Transverse colon (tissue), 3 donors: ENCODE results near the gene POR.

Experiments
- CTCF ChIP-seq, 5 experiments: fragments of 200-600 bp in 3 of 5; fragments of 450-650 bp in 2 of 5; sonication (generic) in 3 of 5; IDR thresholded peaks; 1 replicate in 2 of 5; 2 replicates in 3 of 5; pipeline ENCODE4 v1.5.1; 2016 to 2017; ENCODE audit warnings: antibody characterized with exemption in 5 of 5, inconsistent platforms in 3 of 5, mild to moderate bottlenecking in 2 of 5, moderate library complexity in 1 of 5
- POLR2A ChIP-seq: fragments of 450-650 bp; IDR thresholded peaks from one replicate; pipeline ENCODE4 v1.6.1; 2016; ENCODE audit warnings: antibody characterized with exemption, mild to moderate bottlenecking, moderate library complexity

- TF ChIP-seq CTCF (IDR thresholded peaks at IDR 0.05), result no peak
- TF ChIP-seq POLR2A, result no peak
Observed at GRCh38 chr7:75968561-75969001, 53.6 kb downstream of the POR start.
